PFSK-1 (cell line): ENCODE data around the gene MAD1L1.
A peak's percentile ranks its signal among the peaks of the same experiment; 100 is the strongest.

ENCODE experiments used
- POLR2AphosphoS5 ChIP-seq: IDR thresholded peaks from 2 replicates; pipeline ENCODE4 v1.6.1; 2012; ENCODE audit warnings: low read depth, mild to moderate bottlenecking, control low read depth, low read length, moderate library complexity
- REST ChIP-seq, 2 experiments: IDR thresholded peaks; 2 replicates each; pipeline versions ENCODE4 v1.6.1 to v1.8.0; 2011 to 2012; ENCODE audit warnings: low read depth in 2 of 2, low read length in 2 of 2, control low read depth in 1 of 2, inconsistent platforms in 1 of 2, mild to moderate bottlenecking in 1 of 2, moderate library complexity in 1 of 2; ENCODE audit not compliant: insufficient read depth in 1 of 2
- TAF1 ChIP-seq: IDR thresholded peaks from 2 replicates; pipeline ENCODE4 v1.6.1; 2012; ENCODE audit warnings: low read length, control low read depth, borderline replicate concordance; ENCODE audit not compliant: insufficient read depth

- TF ChIP-seq POLR2AphosphoS5 (0 out of 2 replicates have a peak, but pooled peaks have one; percentile 0), REST (IDR thresholded peaks at IDR 0.05; ENCODE audit: insufficient read depth in 1 of 2, low read depth in 2 of 2, low read length in 2 of 2) (no peak), TAF1 (no peak)
Observed at GRCh38 chr7:2107386-2108070, 125.2 kb downstream of the MAD1L1 start.
